ENCODE results near the gene SLCO2A1.
A peak's percentile ranks its signal among the peaks of the same experiment; 100 is the strongest.
"Not testable (repeated sequence)": the region's sequence is repeated elsewhere in the genome, so short reads cannot be mapped to it uniquely, and the experiment has no call there.

SLCO2A1 gene

GRCh38 chr3:134029734-134030378 lies at the start of gene SLCO2A1:
SLCO2A1 (minus strand) TSS chr3:134029925; CDS start chr3:134029802, 123 bp downstream.
- peak; percentile 64 for DNase-seq (ENCODE audit: low spot score)

- no peak for DNase-seq (ENCODE audit: low spot score)
These were observed 49.4 kb upstream of the SLCO2A1 start for GRCh38 chr3:134079111-134079547.

- DNase-seq (ENCODE audit: low spot score), result peak; percentile 65
These were observed 48.6 kb upstream of the SLCO2A1 start for GRCh38 chr3:134078169-134078831.

GRCh38 chr3:134077649-134078161 lies 48.0 kb upstream of the SLCO2A1 start:
- no peak for DNase-seq (ENCODE audit: low spot score)

DNA sequence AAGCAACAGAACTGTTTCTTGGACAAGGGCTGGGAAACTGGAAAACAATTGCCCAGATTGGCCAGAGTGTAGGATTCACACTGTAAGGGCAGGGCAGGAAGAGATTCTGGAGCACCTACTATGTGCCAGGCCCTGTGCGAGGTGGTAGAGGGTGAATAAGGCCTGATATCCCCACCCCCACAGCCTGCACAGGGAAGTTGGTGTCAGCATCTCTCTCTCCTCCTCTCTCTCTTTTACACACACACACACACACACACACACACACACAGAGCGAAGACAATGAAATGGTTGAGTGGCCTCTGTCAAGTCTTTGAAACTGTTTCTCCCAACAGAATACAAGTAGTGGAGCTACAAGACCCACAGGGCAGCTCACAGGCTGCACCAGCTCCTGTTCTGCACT lies 47.1 kb upstream of the SLCO2A1 start:
- DNase-seq (ENCODE audit: low spot score), result no peak

DNA sequence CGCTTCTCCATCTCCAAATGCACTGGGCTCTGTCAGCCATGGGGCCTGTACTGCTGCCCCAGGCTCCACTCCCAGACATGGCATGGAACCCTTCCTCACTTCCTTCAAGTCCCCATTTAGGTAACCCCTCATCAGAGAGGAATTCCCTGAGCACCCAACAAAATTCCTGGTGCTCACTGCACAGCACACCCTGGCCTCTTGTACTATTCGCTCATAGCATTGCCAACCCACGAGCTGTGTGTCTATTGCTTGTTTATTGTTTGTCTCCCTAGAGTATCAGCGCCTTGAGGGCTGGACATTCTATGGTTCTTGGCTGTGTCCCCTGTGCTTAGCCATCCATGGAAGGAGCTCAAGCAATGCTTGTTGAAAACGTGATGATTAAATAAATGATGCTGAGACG lies 46.1 kb upstream of the SLCO2A1 start:
- no peak for DNase-seq (ENCODE audit: low spot score)

GRCh38 chr3:134075568-134075825 lies 45.8 kb upstream of the SLCO2A1 start:
- no peak for DNase-seq (ENCODE audit: low spot score)

GRCh38 chr3:134074790-134075567 lies 45.3 kb upstream of the SLCO2A1 start:
- DNase-seq (ENCODE audit: low spot score), result no peak

- no peak for DNase-seq (ENCODE audit: low spot score)
These were observed 44.5 kb upstream of the SLCO2A1 start for GRCh38 chr3:134074001-134074789.

GRCh38 chr3:134073583-134073945 lies 43.8 kb upstream of the SLCO2A1 start:
- DNase-seq (ENCODE audit: low spot score), result no peak

DNA sequence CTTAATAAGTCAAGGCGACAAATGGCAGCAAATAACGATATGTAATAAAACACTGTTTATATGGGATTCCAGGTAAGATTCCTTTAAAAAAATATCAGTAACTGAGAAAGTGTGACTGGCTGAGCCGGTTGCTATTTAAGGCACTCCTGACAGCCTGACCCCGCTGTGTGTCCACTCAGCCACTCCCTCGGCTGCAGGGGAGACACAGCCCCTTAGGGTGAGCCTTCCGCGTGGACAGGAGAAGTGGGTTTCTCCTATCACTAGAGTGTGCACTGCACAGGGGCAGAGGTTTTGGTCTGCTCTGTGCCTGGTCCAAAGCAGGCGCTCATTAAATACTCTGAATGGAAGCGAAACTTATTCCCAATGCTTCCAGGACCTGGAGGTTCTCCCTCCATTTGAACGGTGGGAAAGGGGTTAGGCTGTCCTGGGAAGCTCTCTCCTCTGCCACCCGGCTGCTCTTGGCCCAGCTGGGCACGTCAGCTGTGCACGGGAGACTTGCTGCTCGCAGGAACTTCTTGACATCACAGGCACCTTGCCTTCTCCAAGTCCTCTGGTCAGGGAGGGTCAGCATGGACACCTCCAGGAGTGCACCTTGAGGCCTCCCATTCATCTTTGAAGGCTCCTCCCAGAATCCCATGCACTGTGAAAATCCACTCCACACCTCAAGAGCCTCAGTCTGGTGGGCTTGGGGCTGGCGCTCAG lies 43.3 kb upstream of the SLCO2A1 start:
- DNase-seq (ENCODE audit: low spot score), result no peak

DNA sequence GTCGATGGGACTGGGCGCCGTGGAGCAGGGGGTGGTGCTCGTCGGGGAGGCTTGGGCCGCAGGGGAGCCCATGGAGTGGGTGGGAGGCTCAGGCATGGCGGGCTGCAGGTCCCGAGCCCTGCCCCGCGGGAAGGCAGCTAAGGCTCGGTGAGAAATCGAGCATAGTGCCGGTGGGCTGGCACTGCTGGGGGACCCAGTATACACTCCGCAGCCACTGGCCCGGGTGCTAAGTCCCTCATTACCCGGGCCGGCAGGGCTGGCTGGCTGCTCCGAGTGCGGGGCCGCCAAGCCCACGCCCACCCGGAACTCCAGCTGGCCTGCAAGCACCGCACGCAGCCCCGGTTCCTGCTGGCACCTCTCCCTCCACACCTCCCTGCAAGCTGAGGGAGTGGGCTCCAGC lies 40.6 kb upstream of the SLCO2A1 start:
- not testable (repeated sequence) for DNase-seq (ENCODE audit: low spot score)

DNA sequence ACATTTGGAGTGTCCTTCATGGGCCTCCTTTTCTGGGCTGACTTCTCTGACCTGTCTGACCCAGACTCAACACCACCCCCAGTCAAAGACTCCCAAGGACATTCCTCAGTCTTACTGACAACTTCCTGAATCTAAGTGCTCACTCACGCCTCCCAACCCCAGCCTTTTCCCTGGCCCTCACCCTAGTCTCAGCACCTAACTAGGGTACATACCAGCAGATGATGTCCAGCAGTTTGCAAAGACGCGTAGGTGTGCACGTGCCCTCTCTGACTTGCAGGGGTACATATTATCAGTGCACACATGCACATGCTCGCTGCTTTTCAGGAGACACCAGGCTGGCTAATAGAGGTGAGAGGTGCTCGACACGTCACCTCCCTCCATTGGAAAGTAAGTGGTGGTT lies 38.7 kb upstream of the SLCO2A1 start:
- DNase-seq (ENCODE audit: low spot score), result no peak

GRCh38 chr3:134067531-134068161 lies 37.9 kb upstream of the SLCO2A1 start:
- DNase-seq (ENCODE audit: low spot score), result no peak

GRCh38 chr3:134066651-134067530 lies 37.2 kb upstream of the SLCO2A1 start:
- no peak for DNase-seq (ENCODE audit: low spot score)

DNA sequence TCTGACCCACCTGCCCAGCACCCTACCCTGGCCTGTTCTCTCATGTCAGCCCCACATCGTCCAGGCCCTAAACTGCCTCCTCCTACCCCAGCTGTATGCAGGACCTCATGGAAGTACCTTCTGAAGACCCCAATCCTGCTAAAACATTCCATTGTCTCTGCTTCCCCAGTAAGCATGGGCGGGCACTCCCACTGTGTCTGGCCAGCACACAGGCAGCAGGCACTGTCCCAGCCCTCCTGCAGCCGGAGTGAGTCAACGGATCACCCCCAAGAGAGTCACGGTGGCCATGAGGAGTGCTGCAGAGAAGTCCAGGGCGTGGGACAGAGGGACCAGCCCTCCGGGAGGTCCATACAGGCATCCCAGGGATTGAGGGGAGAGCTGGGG lies 36.4 kb upstream of the SLCO2A1 start:
- DNase-seq (ENCODE audit: low spot score), result no peak

DNA sequence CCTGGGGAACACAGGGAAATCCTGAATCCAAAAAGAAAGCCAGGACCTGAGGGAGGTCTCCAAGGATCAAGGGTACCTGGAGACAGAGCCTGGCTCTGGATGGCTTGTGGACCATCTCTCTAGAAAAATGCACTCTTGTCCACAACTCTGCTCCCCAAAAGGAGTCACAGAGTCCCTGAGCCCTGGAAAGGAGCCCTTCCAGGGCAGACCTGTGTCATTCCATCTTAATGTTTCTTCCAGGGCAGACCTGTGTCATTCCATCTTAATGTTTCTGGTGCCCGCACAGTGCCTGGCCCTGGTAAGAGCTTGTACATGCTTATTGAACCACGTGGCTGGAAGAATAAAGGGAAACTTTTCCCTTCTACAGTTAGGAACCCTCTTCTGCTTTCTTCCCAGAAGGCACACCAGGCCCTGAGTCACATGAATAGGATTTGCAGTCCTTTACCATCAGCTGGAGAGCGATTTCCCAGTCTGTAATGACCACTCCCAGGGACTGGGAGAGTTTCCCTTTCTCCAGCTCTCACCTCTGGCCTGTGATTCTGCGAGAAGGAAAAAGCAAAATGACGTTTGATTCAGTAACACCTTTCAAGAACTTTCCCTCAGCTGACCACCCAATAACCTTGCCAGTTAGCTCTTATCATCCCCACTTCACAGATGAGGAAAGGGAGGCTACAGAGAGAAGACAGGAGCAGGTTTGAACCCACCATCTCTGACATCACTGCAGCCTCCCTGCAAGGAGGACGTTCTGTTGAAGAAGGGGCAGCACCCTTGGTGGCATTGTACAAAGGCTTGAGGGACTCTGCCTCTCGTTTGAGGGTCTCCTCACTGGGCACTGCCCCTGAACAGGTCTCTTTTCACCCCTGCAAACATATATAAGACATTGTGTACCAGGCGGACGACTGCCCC lies 35.8 kb upstream of the SLCO2A1 start:
- DNase-seq (ENCODE audit: low spot score), result no peak

DNA sequence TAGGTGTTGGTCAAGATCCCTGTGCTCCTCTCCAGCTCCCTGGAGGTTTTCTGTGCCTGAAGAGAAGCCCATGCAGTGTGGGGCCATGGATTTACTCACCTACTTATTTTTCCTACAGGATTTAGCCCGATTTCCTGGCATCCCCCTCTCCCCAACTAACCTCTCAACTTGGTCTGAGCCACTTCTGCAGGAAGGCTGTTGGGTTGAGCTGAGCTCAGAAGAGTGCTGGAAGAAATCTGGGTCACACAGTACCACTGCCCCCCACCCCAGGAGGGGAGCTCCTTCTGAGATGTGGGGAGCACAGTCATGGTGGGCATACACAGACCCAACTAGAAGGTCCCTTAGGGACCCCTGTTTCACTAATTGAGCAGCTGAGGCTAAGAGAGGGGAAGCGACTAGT lies 34.4 kb upstream of the SLCO2A1 start:
- no peak for DNase-seq (ENCODE audit: low spot score)

- no peak for DNase-seq (ENCODE audit: low spot score)
These were observed 31.7 kb upstream of the SLCO2A1 start for GRCh38 chr3:134061401-134061800.
